Neuronal stem cell (in vitro differentiated cells): Measurements from ENCODE around the gene SCN5A.

Experiments
- DNase-seq: peaks from one replicate; pipeline ENCODE4 v3.0.0-alpha.2; 2013; ENCODE audit warnings: low spot score
- H2AFZ ChIP-seq: one replicate; pipeline ENCODE4 v1.6.1; 2013; ENCODE audit warnings: mild to moderate bottlenecking, low read length, inconsistent platforms
- H2AK5ac ChIP-seq: 2 replicates; pipeline ENCODE4 v1.6.1; 2013; ENCODE audit warnings: low read depth, mild to moderate bottlenecking, inconsistent platforms, low read length, moderate library complexity, mixed read lengths
- H2BK120ac ChIP-seq: 2 replicates; pipeline ENCODE4 v1.6.1; 2013; ENCODE audit warnings: low read depth, mild to moderate bottlenecking, inconsistent platforms, low read length, moderate library complexity, mixed read lengths
- H2BK12ac ChIP-seq: one replicate; pipeline ENCODE4 v1.6.1; 2013; ENCODE audit warnings: low read length, inconsistent platforms
- H2BK15ac ChIP-seq: 2 replicates; pipeline ENCODE4 v1.6.1; 2013; ENCODE audit warnings: mild to moderate bottlenecking, low read length, inconsistent platforms, mixed read lengths
- H2BK5ac ChIP-seq: one replicate; pipeline ENCODE4 v1.6.1; 2013; ENCODE audit warnings: inconsistent platforms, mild to moderate bottlenecking, low read length, moderate library complexity
- H3K14ac ChIP-seq: one replicate; pipeline ENCODE4 v1.6.1; 2013; ENCODE audit warnings: low read length, inconsistent platforms
- H3K18ac ChIP-seq: 2 replicates; pipeline ENCODE4 v1.6.1; 2013; ENCODE audit warnings: low read length, inconsistent platforms
- H3K23ac ChIP-seq: 2 replicates; pipeline ENCODE4 v1.6.1; 2013; ENCODE audit warnings: low read depth, mild to moderate bottlenecking, mixed read lengths, low read length, inconsistent platforms; ENCODE audit not compliant: poor library complexity
- H3K27ac ChIP-seq: replicated peaks from 3 replicates; pipeline ENCODE4 v1.5.1; 2013; ENCODE audit warnings: low read length, inconsistent platforms
- H3K27me3 ChIP-seq, 3 experiments: 2 replicates each; pipeline ENCODE4 v1.6.1; 2013; ENCODE audit warnings: low read length in 3 of 3, mild to moderate bottlenecking in 2 of 3, inconsistent platforms in 1 of 3, low read depth in 1 of 3, mixed read lengths in 1 of 3, moderate library complexity in 1 of 3; ENCODE audit not compliant: control insufficient read depth in 3 of 3, insufficient read depth in 3 of 3
- H3K36me3 ChIP-seq, 2 donors: replicated peaks in 1 of 2; 2 replicates each; pipeline ENCODE4 v1.6.1; 2013; ENCODE audit warnings: low read length in 2 of 2; ENCODE audit not compliant: control insufficient read depth in 2 of 2, insufficient read depth in 2 of 2
- H3K4ac ChIP-seq: 2 replicates; pipeline ENCODE4 v1.6.1; 2013; ENCODE audit warnings: inconsistent platforms, mild to moderate bottlenecking, low read length, moderate library complexity
- H3K4me1 ChIP-seq, 2 donors: 1 replicate in 1 of 2; 2 replicates in 1 of 2; pipeline ENCODE4 v1.6.1; 2013; ENCODE audit warnings: low read length in 2 of 2, low read depth in 1 of 2; ENCODE audit not compliant: control insufficient read depth in 2 of 2, insufficient read depth in 1 of 2
- H3K4me2 ChIP-seq: one replicate; pipeline ENCODE4 v1.6.1; 2013; ENCODE audit warnings: mild to moderate bottlenecking, low read length, inconsistent platforms; ENCODE audit not compliant: insufficient read depth, poor library complexity, severe bottlenecking
- H3K4me3 ChIP-seq, 2 donors: 2 replicates each; pipeline ENCODE4 v1.5.1; 2013; ENCODE audit warnings: low read length in 2 of 2, mild to moderate bottlenecking in 2 of 2, inconsistent platforms in 1 of 2, moderate library complexity in 1 of 2
- H3K79me1 ChIP-seq: one replicate; pipeline ENCODE4 v1.6.1; 2013; ENCODE audit warnings: low read depth, mild to moderate bottlenecking, inconsistent platforms, low read length, moderate library complexity
- H3K9ac ChIP-seq: one replicate; pipeline ENCODE4 v1.6.1; 2013; ENCODE audit warnings: mild to moderate bottlenecking, low read depth, low read length, inconsistent platforms; ENCODE audit not compliant: poor library complexity
- H3K9me3 ChIP-seq, 2 donors: replicated peaks in 1 of 2; 2 replicates each; pipeline versions ENCODE3 to v1.6.1; 2013; ENCODE audit warnings: low read length in 2 of 2, mild to moderate bottlenecking in 2 of 2, inconsistent platforms in 1 of 2, low read depth in 1 of 2, mixed read lengths in 1 of 2, moderate library complexity in 1 of 2; ENCODE audit not compliant: control insufficient read depth in 2 of 2, insufficient read depth in 1 of 2
- H4K8ac ChIP-seq: one replicate; pipeline ENCODE4 v1.6.1; 2013; ENCODE audit warnings: low read depth, mild to moderate bottlenecking, inconsistent platforms, low read length, moderate library complexity
- H4K91ac ChIP-seq: one replicate; pipeline ENCODE4 v1.6.1; 2013; ENCODE audit warnings: low read length, low read depth, mild to moderate bottlenecking, inconsistent platforms; ENCODE audit not compliant: poor library complexity
- WGBS, 2 donors: extraction: QIAGEN DNeasy Blood & Tissue Kit; methylation state at CpG; one replicate each; pipeline ENCODE4 v1.1.7; 2013; ENCODE audit warnings: missing lambda C conversion rate in 2 of 2, mixed read lengths in 1 of 2; ENCODE audit not compliant: insufficient read length in 2 of 2, insufficient replicate concordance in 1 of 2; ENCODE audit errors: extremely low coverage in 2 of 2; 5-methylcytosine and 5-hydroxymethylcytosine counted together

SCN5A gene

GRCh38 chr3:38524141-38524739 lies 125.2 kb downstream of the SCN5A start:
- H3K36me3 ChIP-seq, result peaks cover 12 to 84% of the 10 kb centered on the region in 2 donors

DNA sequence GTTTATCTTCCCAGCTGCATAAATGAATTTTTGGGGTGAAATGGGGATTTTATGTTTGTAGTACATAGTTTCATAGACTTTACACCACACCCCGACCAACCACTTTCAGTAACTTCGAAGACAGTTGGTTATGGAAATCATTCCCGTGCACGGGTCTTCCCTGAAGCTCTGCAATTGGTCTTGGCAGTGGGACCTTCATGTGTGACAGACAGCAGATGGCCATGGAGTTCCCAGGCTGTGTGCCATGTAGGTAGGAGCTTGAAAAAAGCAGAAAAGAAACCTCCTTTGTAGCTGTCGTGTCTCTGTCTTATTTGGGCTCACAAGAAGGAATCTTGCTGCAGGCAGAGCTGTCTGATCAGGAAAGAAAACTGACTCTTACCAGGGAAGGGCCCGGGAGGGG lies 127.5 kb downstream of the SCN5A start:
- Histone ChIP-seq H3K14ac (no peak overlapping the region), H3K4ac (no peak overlapping the region), H2AK5ac (no peak overlapping the region), H3K18ac (no peak overlapping the region), H4K8ac (no peak overlapping the region), H2AFZ (no peak overlapping the region), H3K27ac (no peak overlapping the region), H3K4me3 (no peak overlapping the region), H3K4me1 (no peaks in the 10 kb centered on the region), H3K36me3 (peaks cover 7 to 88% of the 10 kb centered on the region in 2 donors), H2BK120ac (no peak overlapping the region), H3K27me3 (no peaks in the 10 kb centered on the region), H4K91ac (no peak overlapping the region), H2BK15ac (no peak overlapping the region), H3K9me3 (no peaks in the 10 kb centered on the region), H3K79me1 (no peaks in the 10 kb centered on the region), H3K23ac (no peak overlapping the region), H3K9ac (no peak overlapping the region), H2BK5ac (no peak overlapping the region), H3K4me2 (no peak overlapping the region), H2BK12ac (no peak overlapping the region)
- no CpG with 5 or more reads among the region's 6 CpGs for WGBS, 2 donors
- DNase-seq, result no peak

More at GRCh38 chr3:38524141-38524739, 125.2 kb downstream of the SCN5A start:
- Histone ChIP-seq H3K4me1 (no peaks in the 10 kb centered on the region), H3K9me3 (no peaks in the 10 kb centered on the region), H3K27ac (no peak overlapping the region), H4K8ac (no peak overlapping the region), H2AFZ (no peak overlapping the region), H2AK5ac (no peak overlapping the region), H3K18ac (no peak overlapping the region), H3K4me2 (no peak overlapping the region), H2BK120ac (no peak overlapping the region), H3K27me3 (no peaks in the 10 kb centered on the region), H2BK5ac (no peak overlapping the region), H3K23ac (no peak overlapping the region), H3K79me1 (no peaks in the 10 kb centered on the region), H3K4ac (no peak overlapping the region), H3K9ac (no peak overlapping the region), H2BK15ac (no peak overlapping the region), H2BK12ac (no peak overlapping the region), H3K4me3 (no peak overlapping the region), H3K14ac (no peak overlapping the region), H4K91ac (no peak overlapping the region)
- no peak for DNase-seq
- WGBS, 2 donors, result no CpG with 5 or more reads among the region's 5 CpGs

GRCh38 chr3:38521391-38521987 lies 128.0 kb downstream of the SCN5A start:
- Histone ChIP-seq H3K9me3 (no peaks in the 10 kb centered on the region), H4K91ac (no peak overlapping the region)

GRCh38 chr3:38519651-38520050 lies 129.8 kb downstream of the SCN5A start:
- Histone ChIP-seq H3K36me3 (peaks cover 8 to 83% of the 10 kb centered on the region in 2 donors), H2BK120ac (no peak overlapping the region), H3K9me3 (no peaks in the 10 kb centered on the region), H2BK12ac (no peak overlapping the region), H3K27ac (no peak overlapping the region), H3K23ac (no peak overlapping the region), H3K9ac (no peak overlapping the region), H3K27me3 (no peaks in the 10 kb centered on the region), H3K4me2 (no peak overlapping the region), H3K79me1 (no peaks in the 10 kb centered on the region), H3K14ac (no peak overlapping the region), H3K18ac (no peak overlapping the region), H3K4ac (no peak overlapping the region), H2BK15ac (no peak overlapping the region), H2AK5ac (no peak overlapping the region), H4K91ac (no peak overlapping the region), H4K8ac (no peak overlapping the region), H2BK5ac (no peak overlapping the region), H2AFZ (no peak overlapping the region), H3K4me1 (no peaks in the 10 kb centered on the region), H3K4me3 (no peak overlapping the region)
- WGBS, 2 donors, result no CpG with 5 or more reads among the region's 5 CpGs
- no peak for DNase-seq

More at GRCh38 chr3:38521391-38521987, 128.0 kb downstream of the SCN5A start:
- Histone ChIP-seq H3K14ac (no peak overlapping the region), H3K79me1 (no peaks in the 10 kb centered on the region), H3K4me2 (no peak overlapping the region), H2BK12ac (no peak overlapping the region), H3K9ac (no peak overlapping the region), H2AFZ (no peak overlapping the region), H2AK5ac (no peak overlapping the region), H3K18ac (no peak overlapping the region), H2BK5ac (no peak overlapping the region), H3K4me1 (no peaks in the 10 kb centered on the region), H3K23ac (no peak overlapping the region), H4K8ac (no peak overlapping the region), H2BK120ac (no peak overlapping the region), H2BK15ac (no peak overlapping the region), H3K27me3 (no peaks in the 10 kb centered on the region), H3K4ac (no peak overlapping the region), H3K36me3 (peaks cover 7 to 89% of the 10 kb centered on the region in 2 donors), H3K27ac (no peak overlapping the region), H3K4me3 (no peak overlapping the region)
- DNase-seq, result peak; percentile 79
- no CpG with 5 or more reads among the region's 5 CpGs for WGBS, 2 donors
